HepG2 (cell line): ENCODE data around the gene IGFBP6. TPM values are rescaled to one million over a fixed set of nuclear protein-coding genes. Genes with fewer than 3 reads are reported as not detected.
A peak's percentile ranks its signal among the peaks of the same experiment; 100 is the strongest.

Experiments
- GRHL1 ChIP-seq: sonication (generic); formaldehyde crosslinking; conservative IDR thresholded peaks from 2 replicates; pipeline ENCODE4 v1.8.0; 2022; ENCODE audit warnings: missing genetic modification reagents
- HES4 ChIP-seq: sonication (generic); formaldehyde crosslinking; IDR thresholded peaks from 2 replicates; pipeline ENCODE4 v1.9.0; 2021; ENCODE audit warnings: mild to moderate bottlenecking, missing genetic modification reagents, borderline replicate concordance
- MAFG ChIP-seq: sonication (generic); formaldehyde crosslinking; IDR thresholded peaks from 2 replicates; pipeline ENCODE4 v1.5.1; 2020; ENCODE audit warnings: mild to moderate bottlenecking, missing genetic modification reagents
- PAWR ChIP-seq: sonication (generic); formaldehyde crosslinking; IDR thresholded peaks from 2 replicates; pipeline ENCODE4 v1.4.0; 2020; ENCODE audit warnings: missing genetic modification reagents, mild to moderate bottlenecking, borderline replicate concordance
- PAXIP1 ChIP-seq: sonication (generic); formaldehyde crosslinking; conservative IDR thresholded peaks from 2 replicates; pipeline ENCODE4 v1.4.0; 2020; ENCODE audit warnings: mild to moderate bottlenecking, missing genetic modification reagents, moderate library complexity
- SKIL ChIP-seq: sonication (generic); formaldehyde crosslinking; IDR thresholded peaks from 2 replicates; pipeline ENCODE4 v1.8.0; 2022; ENCODE audit warnings: missing genetic modification reagents, mild to moderate bottlenecking, moderate library complexity, borderline replicate concordance
- ZBTB38 ChIP-seq: sonication (generic); formaldehyde crosslinking; IDR thresholded peaks from 2 replicates; pipeline ENCODE4 v1.5.1; 2020; ENCODE audit warnings: mild to moderate bottlenecking, missing genetic modification reagents
- ZC3H4 ChIP-seq: sonication (generic); formaldehyde crosslinking; IDR thresholded peaks from 2 replicates; pipeline ENCODE4 v1.4.0; 2020; ENCODE audit warnings: missing genetic modification reagents, borderline replicate concordance
- ZMYM2 ChIP-seq: sonication (generic); formaldehyde crosslinking; IDR thresholded peaks from 2 replicates; pipeline ENCODE4 v1.8.0; 2022; ENCODE audit warnings: mild to moderate bottlenecking, missing genetic modification reagents
- ZNF275 ChIP-seq: sonication (generic); formaldehyde crosslinking; IDR thresholded peaks from 2 replicates; pipeline ENCODE4 v1.8.0; 2022; ENCODE audit warnings: missing genetic modification reagents, mild to moderate bottlenecking, inconsistent platforms, borderline replicate concordance
- ZNF646 ChIP-seq: sonication (generic); formaldehyde crosslinking; IDR thresholded peaks from 2 replicates; pipeline ENCODE4 v1.9.0; 2021; ENCODE audit warnings: mild to moderate bottlenecking, missing genetic modification reagents
- polyA plus RNA-seq, 8 experiments: library from polyadenylated mRNA; depleted of rRNA in 3 of 8; stranded (reverse) in 7 of 8; unstranded in 1 of 8; fragments of >200 nt; fragmentation: Illumina TruSeq in 4 of 8; extraction: Trizol in 4 of 8; gene quantifications; 2 replicates each; pipeline versions ENCODE4 v1.2.1 to v1.2.3, GENCODE V29; 2011 to 2016; ENCODE audit warnings: low read depth in 4 of 8, missing spikeins in 1 of 8, mixed read lengths in 1 of 8; ENCODE audit not compliant: insufficient read depth in 1 of 8
- total RNA-seq, 5 experiments: library from RNA; depleted of rRNA; stranded (reverse); fragments of >200 nt; fragmentation: Illumina TruSeq; extraction: Trizol; gene quantifications; 2 replicates each; pipeline ENCODE4 v1.2.3, GENCODE V29; 2016; ENCODE audit warnings: low read depth in 1 of 5

Gene IGFBP6
- total and polyA plus RNA-seq, 2 of the 13 experiments (the other 11 are each of a cell fraction or from before 2014, with no cell fraction given), result 3.9 to 25.2 TPM

- TF ChIP-seq ZNF646 (CRISPR knock-in tag), result no peak; the same call in 1 of the 2 replicates
- no peak for TF ChIP-seq GRHL1 (CRISPR knock-in tag)
- no peak for TF ChIP-seq HES4 (CRISPR knock-in tag)
- TF ChIP-seq ZC3H4 (CRISPR knock-in tag), result peak; percentile 28; the same call in 1 of the 2 replicates
- no peak for TF ChIP-seq MAFG
- TF ChIP-seq ZBTB38 (CRISPR knock-in tag), result 0 out of 2 replicates have a peak, but pooled peaks have one; percentile 13
- peak; percentile 59; the same call in 1 of the 2 replicates for TF ChIP-seq SKIL (CRISPR knock-in tag)
- peak; percentile 86 for TF ChIP-seq PAXIP1 (CRISPR knock-in tag)
- TF ChIP-seq ZMYM2, result no peak
- TF ChIP-seq ZNF275, result no peak
- TF ChIP-seq PAWR, result no peak
Measured at GRCh38 chr12:53051058-53051880, 46.2 kb upstream of the IGFBP6 start (continued).
